Stimulated activated CD8-positive, alpha-beta memory T cell treated with anti-CD3 and anti-CD28 coated beads, Interleukin-4, amount 100 ng/mL, for 4 hours (primary cell): ENCODE data around the gene OLA1.

Source experiments
- DNase-seq, 2 donors: peaks; one replicate each; pipeline ENCODE4 v3.0.0-alpha.2; 2020; ENCODE audit warnings: low read depth in 2 of 2, low spot score in 1 of 2

Gene OLA1

GRCh38 chr2:174180726-174181236 is 67.6 kb downstream of the OLA1 start:
- no peak for DNase-seq

GRCh38 chr2:174180165-174180724 is 68.1 kb downstream of the OLA1 start:
- DNase-seq = no peak

GRCh38 chr2:174177316-174177890 is 70.9 kb downstream of the OLA1 start:
- DNase-seq = no peak

GRCh38 chr2:174176898-174177297 is 71.4 kb downstream of the OLA1 start:
- no peak for DNase-seq

- no peak for DNase-seq
These were observed 73.6 kb downstream of the OLA1 start for GRCh38 chr2:174174741-174175140.

- no peak for DNase-seq
These were observed 75.5 kb downstream of the OLA1 start for GRCh38 chr2:174172802-174173355.

GRCh38 chr2:174171686-174172445 is 76.5 kb downstream of the OLA1 start:
- no peak for DNase-seq

GRCh38 chr2:174169372-174169771 is 79.0 kb downstream of the OLA1 start:
- no peak for DNase-seq

GRCh38 chr2:174166261-174166660 is 82.1 kb downstream of the OLA1 start:
- no peak for DNase-seq

- DNase-seq = no peak
These were observed 86.8 kb downstream of the OLA1 start for GRCh38 chr2:174161490-174161889.

GRCh38 chr2:174158003-174158402 is 90.3 kb downstream of the OLA1 start:
- DNase-seq = no peak

- no peak for DNase-seq
These were observed 91.3 kb downstream of the OLA1 start for GRCh38 chr2:174157053-174157452.

GRCh38 chr2:174153757-174154680 is 94.3 kb downstream of the OLA1 start:
- DNase-seq = no peak

GRCh38 chr2:174149530-174149929 is 98.8 kb downstream of the OLA1 start:
- no peak for DNase-seq

GRCh38 chr2:174148833-174149232 is 99.5 kb downstream of the OLA1 start:
- no peak for DNase-seq

- no peak for DNase-seq
These were observed 102.5 kb downstream of the OLA1 start for GRCh38 chr2:174145827-174146226.

GRCh38 chr2:174142290-174142689 is 106.0 kb downstream of the OLA1 start:
- no peak for DNase-seq

- DNase-seq = no peak
These were observed 110.2 kb downstream of the OLA1 start for GRCh38 chr2:174138161-174138560.

GRCh38 chr2:174135981-174136380 is 112.4 kb downstream of the OLA1 start:
- no peak for DNase-seq

- no peak for DNase-seq
These were observed 123.2 kb downstream of the OLA1 start for GRCh38 chr2:174125090-174125489.

- DNase-seq = no peak
These were observed 124.2 kb downstream of the OLA1 start for GRCh38 chr2:174124181-174124580.
